ENCODE data around the gene RALGAPA1.
"Not testable (repeated sequence)": the region's sequence is repeated elsewhere in the genome, so short reads cannot be mapped to it uniquely, and the experiment has no call there.

The RALGAPA1 gene

DNA sequence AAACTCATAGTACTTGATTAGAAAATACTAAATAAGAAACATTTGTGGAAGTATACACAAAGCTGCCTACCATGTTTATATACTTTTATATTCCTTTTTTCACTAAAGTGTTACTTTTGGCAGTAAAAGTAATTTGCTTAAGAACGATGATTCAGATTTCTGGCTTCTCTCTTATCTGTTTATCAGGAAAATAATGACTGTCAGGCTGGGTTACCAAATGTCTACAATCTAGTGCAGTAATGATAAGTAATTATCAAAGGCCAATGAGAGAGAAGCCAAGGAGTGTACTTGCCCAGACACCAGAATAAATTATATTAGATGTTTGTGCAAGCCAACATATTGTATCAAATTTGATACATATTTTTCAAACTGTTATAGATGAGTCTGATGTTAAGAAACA lies 113.4 kb downstream of the RALGAPA1 start:
- 93% methylated on average over 1 of the region's 1 CpG for WGBS
- H3K27me3 ChIP-seq (ENCODE audit: insufficient read depth, low read length): no peaks in the 10 kb centered on the region
- H3K36me3 ChIP-seq (ENCODE audit: insufficient read depth, low read length): no peaks in the 10 kb centered on the region
- no peaks in the 10 kb centered on the region for H3K4me1 ChIP-seq (ENCODE audit: insufficient read depth, low read length)
- H3K4me3 ChIP-seq (ENCODE audit: low read length): no peak overlapping the region
- no peak overlapping the region for H3K9ac ChIP-seq (ENCODE audit: low read depth, low read length)
- H3K9me3 ChIP-seq (ENCODE audit: insufficient read depth, low read depth, low read length): no peaks in the 10 kb centered on the region
- no peak overlapping the region for H3K27ac ChIP-seq (ENCODE audit: low read depth, low read length)

GRCh38 chr14:35695072-35695471 lies 114.0 kb downstream of the RALGAPA1 start:
- Histone ChIP-seq H3K27ac (ENCODE audit: low read depth, low read length) (no peak overlapping the region), H3K4me1 (ENCODE audit: insufficient read depth, low read length) (no peaks in the 10 kb centered on the region), H3K27me3 (ENCODE audit: insufficient read depth, low read length) (no peaks in the 10 kb centered on the region), H3K4me3 (ENCODE audit: low read length) (no peak overlapping the region), H3K9ac (ENCODE audit: low read depth, low read length) (no peak overlapping the region), H3K36me3 (ENCODE audit: insufficient read depth, low read length) (no peaks in the 10 kb centered on the region), H3K9me3 (ENCODE audit: insufficient read depth, low read depth, low read length) (no peaks in the 10 kb centered on the region)
- WGBS: 100% methylated on average over 1 of the region's 1 CpG

DNA sequence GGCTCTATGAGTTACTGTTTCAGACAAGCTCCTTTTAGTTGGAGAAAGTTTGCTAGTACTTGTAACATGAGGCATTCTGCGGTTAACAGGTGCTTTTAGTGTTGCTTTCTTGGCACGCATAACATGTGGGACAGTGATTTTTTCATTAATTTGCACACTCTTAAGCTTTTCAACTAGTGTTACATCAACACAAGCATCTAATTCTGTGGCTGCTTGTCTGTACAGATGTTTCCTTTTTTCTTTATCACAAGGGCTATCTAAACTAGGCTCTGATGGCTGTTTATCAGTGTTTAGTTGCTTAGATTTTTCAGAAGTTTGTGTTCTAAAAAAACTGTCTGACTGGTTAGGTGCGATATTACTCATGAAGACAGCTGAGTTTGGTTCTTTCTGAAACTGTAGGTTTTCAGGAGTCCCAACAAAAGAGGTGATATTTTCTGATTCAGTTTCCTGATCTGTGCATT lies 120.1 kb downstream of the RALGAPA1 start:
- 97% methylated on average over 3 of the region's 3 CpGs for WGBS
- Histone ChIP-seq H3K27ac (ENCODE audit: low read depth, low read length) (no peak overlapping the region), H3K27me3 (ENCODE audit: insufficient read depth, low read length) (no peaks in the 10 kb centered on the region), H3K4me1 (ENCODE audit: insufficient read depth, low read length) (no peaks in the 10 kb centered on the region), H3K9ac (ENCODE audit: low read depth, low read length) (no peak overlapping the region), H3K36me3 (ENCODE audit: insufficient read depth, low read length) (0 out of 2 replicates have a peak, but pooled peaks cover 3% of the 10 kb centered on the region), H3K4me3 (ENCODE audit: low read length) (no peak overlapping the region), H3K9me3 (ENCODE audit: insufficient read depth, low read depth, low read length) (no peaks in the 10 kb centered on the region)

- Histone ChIP-seq H3K4me3 (ENCODE audit: low read length) (no peak overlapping the region), H3K9me3 (ENCODE audit: insufficient read depth, low read depth, low read length) (no peaks in the 10 kb centered on the region), H3K9ac (ENCODE audit: low read depth, low read length) (no peak overlapping the region), H3K27ac (ENCODE audit: low read depth, low read length) (no peak overlapping the region), H3K36me3 (ENCODE audit: insufficient read depth, low read length) (0 out of 2 replicates have a peak, but pooled peaks cover 3% of the 10 kb centered on the region), H3K4me1 (ENCODE audit: insufficient read depth, low read length) (no peaks in the 10 kb centered on the region), H3K27me3 (ENCODE audit: insufficient read depth, low read length) (no peaks in the 10 kb centered on the region)
- WGBS: 93% methylated on average over 6 of the region's 6 CpGs
Observed at GRCh38 chr14:35688126-35688826, 120.8 kb downstream of the RALGAPA1 start.

DNA sequence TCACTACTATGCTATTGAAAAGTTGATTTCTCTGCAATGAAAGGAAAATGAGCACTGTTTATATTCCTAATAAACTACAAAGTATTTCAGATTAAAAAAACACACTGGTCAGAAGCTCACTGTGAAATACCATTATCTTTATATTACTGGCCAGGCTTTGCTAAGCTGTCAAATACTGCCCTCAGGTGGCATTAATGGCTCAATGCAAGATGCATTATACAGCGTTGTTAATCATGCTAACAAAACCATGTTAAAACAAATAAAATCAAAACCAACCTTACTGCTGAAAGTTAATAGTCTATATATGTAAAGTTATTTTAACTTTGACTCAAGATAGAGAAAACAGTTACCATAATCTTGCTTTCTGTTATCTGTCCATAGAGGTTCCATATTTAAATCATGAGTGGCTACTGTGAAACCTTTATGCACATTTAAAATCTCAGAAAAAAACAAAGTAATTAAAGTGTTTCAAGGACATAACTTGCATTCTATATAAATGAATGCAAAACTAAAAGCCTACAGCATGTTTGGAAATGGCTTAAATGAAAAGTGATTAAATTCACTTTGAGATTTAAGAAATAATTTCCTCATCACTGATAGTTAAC lies 121.7 kb downstream of the RALGAPA1 start:
- H3K4me1 ChIP-seq (ENCODE audit: insufficient read depth, low read length): no peaks in the 10 kb centered on the region
- WGBS: 22% methylated on average over 1 of the region's 1 CpG
- H3K27ac ChIP-seq (ENCODE audit: low read depth, low read length): no peak overlapping the region
- H3K9me3 ChIP-seq (ENCODE audit: insufficient read depth, low read depth, low read length): no peaks in the 10 kb centered on the region
- H3K27me3 ChIP-seq (ENCODE audit: insufficient read depth, low read length): no peaks in the 10 kb centered on the region
- 0 out of 2 replicates have a peak, but pooled peaks cover 3% of the 10 kb centered on the region for H3K36me3 ChIP-seq (ENCODE audit: insufficient read depth, low read length)
- no peak overlapping the region for H3K9ac ChIP-seq (ENCODE audit: low read depth, low read length)
- H3K4me3 ChIP-seq (ENCODE audit: low read length): no peak overlapping the region

DNA sequence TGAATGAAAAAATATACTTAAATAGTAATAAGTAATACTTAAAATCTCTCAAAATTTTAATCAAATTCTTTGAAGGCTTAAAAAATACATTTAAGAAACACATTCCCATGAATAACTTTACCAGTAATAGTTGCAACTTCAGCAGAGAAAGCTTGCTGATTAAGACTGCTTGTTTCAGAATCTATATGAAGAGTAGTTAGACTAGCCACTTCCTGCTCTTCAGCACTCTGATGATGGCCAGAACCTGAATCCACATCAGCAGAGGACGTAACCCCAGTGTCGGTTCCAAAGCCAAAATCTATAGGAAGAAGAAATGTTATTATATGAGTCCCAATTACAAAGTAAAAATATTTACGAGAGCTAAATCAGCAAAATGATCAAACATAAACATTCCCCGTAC lies 125.4 kb downstream of the RALGAPA1 start:
- no CpG with 5 or more reads among the region's 4 CpGs for WGBS
- H3K4me3 ChIP-seq (ENCODE audit: low read length); H3K36me3 ChIP-seq (ENCODE audit: insufficient read depth, low read length); H3K9ac ChIP-seq (ENCODE audit: low read depth, low read length); H3K4me1 ChIP-seq (ENCODE audit: insufficient read depth, low read length); H3K9me3 ChIP-seq (ENCODE audit: insufficient read depth, low read depth, low read length); H3K27ac ChIP-seq (ENCODE audit: low read depth, low read length); H3K27me3 ChIP-seq (ENCODE audit: insufficient read depth, low read length): not testable (repeated sequence)

DNA sequence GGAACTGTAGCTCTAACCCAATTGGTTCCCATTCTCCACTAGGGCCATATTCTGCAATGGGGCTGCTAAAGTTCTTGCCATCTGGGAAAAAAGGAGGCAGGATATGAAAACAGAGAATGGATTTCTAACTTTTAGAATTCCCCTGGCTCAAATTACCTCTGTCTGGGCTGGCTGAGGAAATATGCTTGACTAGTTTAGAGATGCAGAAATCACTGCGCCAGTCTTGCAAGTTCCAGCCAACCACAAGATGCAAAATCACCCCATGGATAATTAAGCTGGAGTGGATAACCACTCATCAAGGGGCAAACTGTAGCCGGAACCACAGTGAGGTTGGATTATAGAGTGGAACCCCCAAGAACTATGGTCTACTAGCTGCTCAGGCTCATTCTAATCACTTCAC lies 126.3 kb downstream of the RALGAPA1 start:
- Histone ChIP-seq H3K36me3 (ENCODE audit: insufficient read depth, low read length) (peaks cover 5% of the 10 kb centered on the region; the same call in 1 of the 2 replicates), H3K27me3 (ENCODE audit: insufficient read depth, low read length) (no peaks in the 10 kb centered on the region), H3K4me3 (ENCODE audit: low read length) (no peak overlapping the region), H3K9ac (ENCODE audit: low read depth, low read length) (no peak overlapping the region), H3K9me3 (ENCODE audit: insufficient read depth, low read depth, low read length) (no peaks in the 10 kb centered on the region), H3K27ac (ENCODE audit: low read depth, low read length) (no peak overlapping the region), H3K4me1 (ENCODE audit: insufficient read depth, low read length) (no peaks in the 10 kb centered on the region)
- 86% methylated on average over 1 of the region's 2 CpGs for WGBS

GRCh38 chr14:35678403-35679028 lies 130.6 kb downstream of the RALGAPA1 start:
- Histone ChIP-seq H3K4me3 (ENCODE audit: low read length) (no peak overlapping the region), H3K9me3 (ENCODE audit: insufficient read depth, low read depth, low read length) (no peaks in the 10 kb centered on the region), H3K36me3 (ENCODE audit: insufficient read depth, low read length) (peaks cover 30% of the 10 kb centered on the region), H3K27me3 (ENCODE audit: insufficient read depth, low read length) (no peaks in the 10 kb centered on the region), H3K4me1 (ENCODE audit: insufficient read depth, low read length) (no peaks in the 10 kb centered on the region), H3K9ac (ENCODE audit: low read depth, low read length) (no peak overlapping the region), H3K27ac (ENCODE audit: low read depth, low read length) (no peak overlapping the region)
- WGBS: 92% methylated on average over 1 of the region's 1 CpG

DNA sequence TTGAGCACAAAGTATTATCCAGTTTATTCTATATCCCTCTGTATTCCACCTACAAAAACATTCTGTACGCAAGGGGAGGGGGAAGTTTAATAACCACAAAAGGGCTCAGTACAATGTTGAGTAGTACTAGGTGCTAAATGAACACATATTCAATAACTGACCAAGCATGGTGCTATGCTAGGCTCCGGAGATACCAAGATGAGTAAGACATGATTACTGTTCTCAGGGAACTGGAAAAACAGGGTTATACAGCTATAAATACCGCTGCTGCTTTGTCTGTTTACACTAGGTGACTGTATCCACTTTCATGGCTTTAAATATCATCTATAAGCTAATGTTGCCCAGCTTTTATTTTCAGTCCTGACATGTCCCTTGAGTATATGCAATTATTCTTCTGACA lies 139.3 kb downstream of the RALGAPA1 start:
- WGBS: 93% methylated on average over 2 of the region's 3 CpGs
- Histone ChIP-seq H3K9ac (ENCODE audit: low read depth, low read length) (no peak overlapping the region), H3K27ac (ENCODE audit: low read depth, low read length) (no peak overlapping the region), H3K27me3 (ENCODE audit: insufficient read depth, low read length) (no peaks in the 10 kb centered on the region), H3K4me1 (ENCODE audit: insufficient read depth, low read length) (no peaks in the 10 kb centered on the region), H3K4me3 (ENCODE audit: low read length) (no peak overlapping the region), H3K36me3 (ENCODE audit: insufficient read depth, low read length) (peaks cover 11% of the 10 kb centered on the region), H3K9me3 (ENCODE audit: insufficient read depth, low read depth, low read length) (no peaks in the 10 kb centered on the region)

GRCh38 chr14:35666429-35667043 lies 142.6 kb downstream of the RALGAPA1 start:
- H3K27ac ChIP-seq (ENCODE audit: low read depth, low read length): no peak overlapping the region
- H3K36me3 ChIP-seq (ENCODE audit: insufficient read depth, low read length): 0 out of 2 replicates have a peak, but pooled peaks cover 5% of the 10 kb centered on the region
- no peak overlapping the region for H3K4me3 ChIP-seq (ENCODE audit: low read length)
- no peaks in the 10 kb centered on the region for H3K4me1 ChIP-seq (ENCODE audit: insufficient read depth, low read length)
- H3K9ac ChIP-seq (ENCODE audit: low read depth, low read length): no peak overlapping the region
- H3K9me3 ChIP-seq (ENCODE audit: insufficient read depth, low read depth, low read length): no peaks in the 10 kb centered on the region
- H3K27me3 ChIP-seq (ENCODE audit: insufficient read depth, low read length): no peaks in the 10 kb centered on the region

- Histone ChIP-seq H3K36me3 (ENCODE audit: insufficient read depth, low read length) (0 out of 2 replicates have a peak, but pooled peaks cover 5% of the 10 kb centered on the region), H3K27me3 (ENCODE audit: insufficient read depth, low read length) (no peaks in the 10 kb centered on the region), H3K9me3 (ENCODE audit: insufficient read depth, low read depth, low read length) (no peaks in the 10 kb centered on the region), H3K9ac (ENCODE audit: low read depth, low read length) (no peak overlapping the region), H3K4me3 (ENCODE audit: low read length) (no peak overlapping the region), H3K4me1 (ENCODE audit: insufficient read depth, low read length) (no peaks in the 10 kb centered on the region), H3K27ac (ENCODE audit: low read depth, low read length) (no peak overlapping the region)
- WGBS: 100% methylated on average over 3 of the region's 3 CpGs
Observed at GRCh38 chr14:35661875-35662274, 147.2 kb downstream of the RALGAPA1 start.

All from HUES64 (cell line).